SH-SY5Y (cell line): ENCODE measurements around the gene NSRP1.

Source experiments
- GATA2 ChIP-seq: IDR thresholded peaks from 2 replicates; pipeline ENCODE4 v1.6.1; 2011; ENCODE audit warnings: mild to moderate bottlenecking, low read depth, low read length
- GATA3 ChIP-seq: IDR thresholded peaks from 2 replicates; pipeline ENCODE4 v1.6.1; 2011; ENCODE audit warnings: low read depth, mild to moderate bottlenecking, low read length, moderate library complexity

The NSRP1 gene

DNA sequence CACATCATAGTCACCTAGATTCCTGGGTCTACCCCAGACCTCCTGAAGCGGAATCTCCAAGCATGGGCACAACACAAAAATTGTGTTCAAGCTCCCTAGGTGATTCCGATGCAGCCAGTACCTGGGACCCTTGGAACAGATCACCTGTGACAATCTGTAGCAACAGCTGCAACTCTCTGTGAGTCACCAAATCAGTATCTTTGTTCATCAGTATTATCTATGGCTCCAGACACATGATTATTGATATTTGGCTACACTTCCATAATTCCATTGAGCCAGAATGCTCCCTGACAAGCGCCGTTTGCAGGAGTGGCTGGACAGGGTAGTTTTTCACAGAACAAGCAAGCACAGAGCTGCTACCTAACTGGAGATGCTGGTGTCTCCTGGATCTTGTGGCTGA lies 102.7 kb downstream of the NSRP1 start:
- TF ChIP-seq GATA2 (no peak), GATA3 (no peak)

DNA sequence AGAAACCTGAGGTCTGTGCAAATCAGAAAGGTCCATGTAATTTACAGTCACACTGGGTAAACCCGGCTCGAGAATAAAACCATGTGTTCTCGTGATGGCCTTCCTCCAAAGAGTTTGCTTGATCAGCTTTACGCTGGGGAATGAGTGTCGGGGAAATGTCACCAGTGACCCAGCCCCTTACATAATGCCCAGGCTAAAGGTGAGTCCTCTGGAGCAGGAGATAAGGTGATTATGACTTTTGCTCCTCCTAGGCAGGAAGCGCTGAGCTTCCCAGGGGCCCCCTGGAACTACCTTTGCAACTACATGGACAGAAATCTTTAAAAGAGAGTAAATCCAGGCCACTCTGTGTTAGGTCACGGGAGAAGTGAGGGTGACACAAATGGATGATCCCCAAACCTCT lies 103.2 kb downstream of the NSRP1 start:
- TF ChIP-seq GATA2 (no peak), GATA3 (no peak)

DNA sequence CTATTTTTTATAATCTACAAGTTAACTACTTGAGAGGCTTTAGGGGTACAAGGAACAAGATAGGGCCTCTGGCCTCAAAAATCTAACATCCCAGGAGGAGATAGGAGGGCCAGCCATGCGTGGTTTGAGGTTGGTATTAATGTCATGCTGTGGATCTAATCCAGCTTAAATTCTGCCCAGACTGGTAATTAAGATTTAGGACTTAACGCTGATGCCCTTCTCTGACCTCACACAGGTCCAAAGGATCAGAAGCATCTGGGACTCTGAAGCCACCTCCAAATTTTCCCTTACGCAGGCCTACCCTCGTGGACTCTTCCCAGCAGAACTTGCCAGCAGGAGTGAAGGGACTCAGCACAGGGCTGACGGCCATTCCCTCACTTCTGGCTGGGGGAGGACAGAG lies 103.8 kb downstream of the NSRP1 start:
- TF ChIP-seq GATA2 (no peak), GATA3 (no peak)

DNA sequence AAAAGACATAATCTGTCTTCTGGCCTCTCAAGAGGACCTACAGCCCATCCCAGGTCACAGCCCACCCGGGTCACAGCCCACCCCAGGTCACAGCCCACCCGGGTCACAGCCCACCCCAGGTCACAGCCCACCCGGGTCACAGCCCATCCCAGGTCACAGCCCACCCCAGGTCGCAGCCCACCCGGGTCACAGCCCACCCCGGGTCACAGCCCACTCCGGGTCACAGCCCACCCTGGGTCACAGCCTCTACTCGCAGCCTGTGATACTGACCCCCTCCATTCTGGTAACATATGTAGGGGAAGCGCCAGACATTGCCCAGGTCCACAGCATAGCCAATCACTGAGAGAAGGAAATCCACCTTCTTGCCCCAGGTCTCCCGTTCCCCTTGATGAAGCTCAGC lies 104.7 kb downstream of the NSRP1 start:
- TF ChIP-seq GATA3 (no peak), GATA2 (no peak)

DNA sequence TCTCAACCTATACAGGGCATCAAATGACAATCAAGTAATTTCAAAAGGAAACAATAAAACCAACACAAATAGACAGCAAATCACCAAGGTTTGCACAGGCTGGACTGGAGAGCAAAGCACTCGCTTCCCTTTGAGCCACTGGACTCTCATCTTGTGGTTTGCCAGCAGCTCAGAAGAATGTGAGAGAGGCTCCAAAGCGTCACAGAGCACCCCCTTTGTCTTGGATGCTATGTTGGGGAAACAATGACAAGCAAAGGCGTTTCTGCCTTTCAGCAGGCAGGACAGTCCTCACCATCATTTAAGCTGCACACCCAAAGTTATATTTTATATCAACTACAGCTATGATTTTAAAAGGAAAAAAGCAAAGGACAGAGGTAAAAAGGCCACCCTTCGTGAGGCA lies 105.6 kb downstream of the NSRP1 start:
- no peak for TF ChIP-seq GATA3
- TF ChIP-seq GATA2 = no peak

DNA sequence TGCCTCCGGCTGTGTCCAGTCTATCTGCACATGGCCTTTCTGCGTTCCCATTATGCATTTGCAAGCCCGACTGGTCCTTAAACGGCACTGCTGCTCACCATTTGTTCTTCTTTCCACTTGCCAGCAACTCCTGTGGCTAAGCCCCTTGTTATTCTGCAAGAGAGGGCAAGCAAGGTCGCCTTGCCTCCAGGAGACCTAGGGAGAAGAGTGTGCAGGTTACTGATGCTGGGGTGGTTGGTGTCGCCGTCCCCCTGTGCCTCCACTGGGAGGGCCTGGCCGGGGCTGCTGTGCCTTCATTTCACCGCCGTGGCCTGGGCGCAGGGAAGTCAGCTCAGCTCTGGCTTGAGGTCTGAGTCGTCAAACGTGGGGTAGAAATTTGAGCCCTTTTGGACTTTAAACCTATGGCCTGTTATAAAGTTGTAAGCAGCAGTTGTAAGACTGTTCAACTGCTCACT lies 106.1 kb downstream of the NSRP1 start:
- no peak for TF ChIP-seq GATA3

DNA sequence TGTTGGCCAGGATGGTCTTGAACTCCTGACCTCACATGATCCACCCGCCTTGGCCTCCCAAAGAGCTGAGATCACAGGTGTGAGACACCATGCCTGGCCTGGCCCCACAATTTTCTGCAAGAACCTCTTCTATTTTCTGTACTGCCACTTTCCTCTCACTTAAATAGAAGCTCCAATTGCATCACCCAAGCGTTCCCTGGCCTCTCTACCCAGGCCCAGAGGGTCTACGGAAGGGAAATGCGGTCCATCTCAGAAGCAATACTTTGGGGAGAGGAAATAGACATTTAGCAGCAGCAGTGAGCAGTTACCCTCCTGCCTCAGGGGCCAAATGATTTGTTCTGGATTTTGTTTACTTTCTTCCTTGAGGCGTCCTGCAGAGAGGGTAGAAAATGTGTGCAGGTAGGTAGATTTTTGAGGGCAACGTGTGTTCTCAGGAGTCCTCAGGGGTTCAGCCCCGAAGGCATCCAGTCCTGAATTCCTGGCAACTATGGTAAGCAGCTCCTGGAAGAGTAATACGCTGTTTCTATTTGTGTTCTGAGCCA lies 107.9 kb downstream of the NSRP1 start:
- no peak for TF ChIP-seq GATA3

DNA sequence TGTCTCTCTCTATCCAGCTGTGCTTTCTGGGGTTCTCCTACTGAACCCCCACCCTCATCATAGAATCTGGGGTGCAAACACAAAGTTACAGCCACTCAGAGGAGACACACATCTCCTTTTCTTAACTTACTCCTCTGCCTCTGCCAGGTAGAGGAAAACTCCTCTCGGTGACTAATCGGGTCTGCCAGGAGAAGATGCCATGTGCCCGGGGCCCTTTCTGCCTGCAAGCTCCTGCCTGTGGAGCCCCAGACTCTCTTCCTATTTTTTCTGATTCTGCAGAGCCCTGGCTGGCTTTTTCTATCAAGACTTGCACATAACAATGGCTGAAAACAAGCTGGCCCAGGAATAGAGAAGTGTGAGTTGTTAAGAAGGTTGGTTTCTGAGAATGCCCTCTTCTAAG lies 108.5 kb downstream of the NSRP1 start:
- TF ChIP-seq GATA3 (no peak), GATA2 (no peak)

DNA sequence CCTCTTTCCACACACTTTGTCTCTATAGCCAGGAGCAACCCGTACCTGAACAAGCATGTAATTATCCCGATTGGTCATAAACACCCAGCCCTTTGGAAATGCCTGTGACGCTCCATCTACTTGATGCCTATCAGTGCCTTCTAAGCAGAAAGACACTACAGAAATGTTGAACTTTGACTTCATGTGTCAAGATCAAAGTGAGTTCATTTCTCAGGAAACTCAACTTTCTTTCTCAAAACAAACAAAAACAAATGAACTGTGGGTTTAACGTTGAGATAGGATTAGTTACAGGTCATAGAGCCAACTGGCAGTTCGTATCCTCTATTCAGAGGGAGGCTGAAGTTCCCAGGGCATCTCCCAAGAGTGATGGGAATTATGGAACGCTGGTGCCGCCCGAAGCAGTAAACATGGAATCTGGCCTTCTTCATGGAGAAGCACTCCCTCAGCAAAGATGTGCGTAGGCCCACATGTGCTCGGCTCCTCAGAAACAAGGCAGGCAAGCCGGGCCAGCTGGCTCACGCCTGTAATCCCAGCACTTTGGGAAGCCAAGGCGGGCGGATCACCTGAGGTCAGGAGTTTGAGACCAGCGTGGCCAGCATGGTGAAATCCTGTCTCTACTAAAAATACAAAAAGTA lies 109.4 kb downstream of the NSRP1 start:
- no peak for TF ChIP-seq GATA3
- no peak for TF ChIP-seq GATA2

DNA sequence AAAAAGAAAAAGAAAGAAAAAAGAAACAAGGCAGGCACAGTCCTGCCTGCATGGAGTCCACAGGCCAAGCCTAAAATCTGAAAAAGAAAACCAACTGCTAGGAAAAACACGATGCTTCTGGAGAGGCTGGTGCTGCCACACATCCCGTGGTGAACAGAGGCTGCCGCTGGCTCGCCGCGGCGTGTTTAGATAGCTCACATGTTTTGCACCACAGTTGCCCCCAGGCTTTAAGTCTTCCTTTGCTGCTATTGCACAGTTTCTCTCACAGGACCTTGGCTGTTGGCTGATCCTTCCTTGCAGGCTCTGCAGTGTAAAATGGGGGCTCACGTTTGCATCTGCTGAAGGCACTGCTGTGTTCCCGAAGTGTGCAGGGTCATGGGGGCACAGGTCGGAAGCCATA lies 110.3 kb downstream of the NSRP1 start:
- TF ChIP-seq GATA3 = no peak
- no peak for TF ChIP-seq GATA2

DNA sequence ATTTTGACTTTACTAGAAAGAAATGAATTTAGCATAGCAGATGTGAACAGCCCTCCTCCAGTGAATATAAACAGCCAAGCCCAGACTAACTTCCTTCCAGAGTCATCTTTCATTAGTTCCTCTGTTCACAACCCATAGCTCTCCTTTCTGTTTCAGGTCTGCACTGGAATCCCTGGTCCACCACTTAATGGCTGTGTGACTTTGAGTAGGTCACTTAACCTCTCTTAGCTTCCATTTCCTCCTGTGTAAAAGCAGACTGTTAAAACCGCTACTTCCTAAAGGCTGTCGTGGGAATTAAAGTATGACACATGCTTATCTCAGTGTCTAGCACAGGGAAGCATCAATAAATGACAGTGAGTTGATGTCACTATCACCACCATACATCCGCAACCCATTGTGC lies 111.4 kb downstream of the NSRP1 start:
- no peak for TF ChIP-seq GATA3
- no peak for TF ChIP-seq GATA2

DNA sequence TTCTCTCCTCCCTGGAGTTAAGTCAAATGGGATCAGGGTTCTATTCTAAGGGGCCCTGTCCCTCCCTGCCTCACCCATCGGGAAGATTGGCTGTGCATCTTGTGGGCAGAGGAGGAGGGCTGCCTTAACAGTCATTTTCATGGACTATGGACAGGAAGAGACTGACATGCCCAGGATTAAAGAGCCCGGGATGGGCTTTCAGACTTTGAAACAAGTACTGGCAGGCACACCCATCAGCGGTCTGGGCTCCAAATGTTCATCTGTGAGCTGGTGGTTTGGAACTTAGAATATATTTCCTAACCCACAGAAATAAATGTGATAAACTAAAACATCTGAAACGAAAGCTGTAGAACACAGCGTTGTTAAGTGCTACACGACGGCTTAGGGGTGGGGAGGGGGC lies 112.4 kb downstream of the NSRP1 start:
- TF ChIP-seq GATA2 (no peak), GATA3 (no peak)

DNA sequence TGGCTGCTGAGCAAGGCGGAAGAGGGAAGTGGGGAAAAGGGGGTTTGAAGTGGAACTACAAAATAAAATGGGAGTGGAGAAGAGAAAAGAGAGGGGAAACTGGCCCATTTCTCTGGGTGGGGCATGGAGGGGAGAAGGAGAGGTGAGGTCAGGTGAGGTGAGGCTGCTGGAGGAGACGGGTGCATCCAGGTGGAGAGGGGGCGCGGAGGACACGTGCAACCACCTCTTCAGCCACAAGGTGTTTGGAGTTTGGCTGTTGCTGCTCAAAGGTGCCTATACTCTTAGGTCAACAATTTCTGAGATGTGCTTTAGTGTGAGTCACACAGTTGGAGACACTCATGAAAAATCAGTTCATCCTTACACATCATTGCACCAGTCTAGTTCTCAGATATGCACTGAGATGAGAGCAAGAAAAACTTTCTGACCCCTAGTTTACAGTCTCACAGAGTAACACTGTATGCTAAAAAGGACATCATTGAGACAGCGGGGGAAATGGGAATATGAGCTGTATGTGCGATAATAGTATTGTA lies 114.0 kb downstream of the NSRP1 start:
- TF ChIP-seq GATA2 = no peak
- no peak for TF ChIP-seq GATA3

DNA sequence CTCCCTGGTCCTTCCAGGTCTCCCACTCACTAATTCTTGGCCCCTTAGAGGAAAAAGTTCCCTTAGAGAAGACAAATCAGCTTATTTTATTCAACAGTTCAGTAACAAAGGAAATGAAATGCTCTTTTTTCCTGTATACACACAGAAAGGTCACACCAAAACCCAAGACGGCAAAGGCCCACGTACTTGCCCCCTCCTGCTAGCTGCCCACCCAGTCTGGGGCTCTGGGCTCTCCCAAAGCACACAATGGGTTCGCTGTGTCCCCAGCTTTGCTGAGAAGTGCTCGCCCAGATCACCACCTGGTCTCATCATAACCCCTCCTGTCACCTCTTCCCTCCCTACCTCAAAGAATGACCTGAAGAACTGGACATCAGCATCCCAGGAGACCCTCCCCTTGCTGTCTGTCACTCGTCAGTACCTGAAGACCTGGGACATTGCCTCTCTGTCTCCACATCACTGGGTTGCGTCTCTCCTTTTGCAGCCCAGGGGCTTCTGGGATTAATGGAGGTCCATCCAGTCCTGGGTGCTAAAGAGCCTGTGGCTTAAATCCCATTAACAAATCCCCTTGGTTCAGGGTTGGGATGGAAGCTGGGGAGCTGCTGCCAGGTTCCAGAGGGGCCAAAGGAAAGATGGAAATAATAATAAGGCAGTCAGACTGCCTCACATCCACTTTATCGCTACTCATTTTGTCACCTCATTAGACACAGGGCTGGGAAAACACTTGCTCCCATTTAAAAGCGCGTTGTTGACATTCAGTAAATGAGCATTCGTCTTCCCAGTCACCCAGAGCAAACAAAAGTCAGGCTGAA lies 115.6 kb downstream of the NSRP1 start:
- TF ChIP-seq GATA3 (no peak), GATA2 (no peak)
